Lower leg skin (tissue), 3 donors: ENCODE results near the gene FAM174A.

Experiments
- CTCF ChIP-seq, 3 donors: fragments of 450-650 bp; IDR thresholded peaks; one replicate each; pipeline ENCODE4 v1.5.1; 2016; ENCODE audit warnings: antibody characterized with exemption in 3 of 3, mild to moderate bottlenecking in 3 of 3, moderate library complexity in 2 of 3
- POLR2A ChIP-seq, 2 donors: fragments of 450-650 bp; IDR thresholded peaks; one replicate each; pipeline ENCODE4 v1.6.1; 2016 to 2017; ENCODE audit warnings: antibody characterized with exemption in 2 of 2, mild to moderate bottlenecking in 1 of 2, moderate library complexity in 1 of 2

- TF ChIP-seq CTCF (IDR thresholded peaks at IDR 0.05) (no peak), POLR2A (IDR thresholded peaks at IDR 0.05) (no peak)
Observed at GRCh38 chr5:100546001-100546400, 10.8 kb downstream of the FAM174A start.
